Activated B cell treated with CpG ODN at 0.5 μM for 24 hours (primary cell): ENCODE results near the gene MYPN. TPM values are rescaled to one million over a fixed set of nuclear protein-coding genes. Genes with fewer than 3 reads are reported as not detected.

Experiments used
- ATAC-seq: fragments of 200-7000 bp; cut with Tn5 transposase; one replicate; pipeline ENCODE4 v1.10.0; 2021; ENCODE audit warnings: low read depth, mild to moderate bottlenecking, moderate library complexity
- CTCF ChIA-PET: fragments of 350-600 bp; sonication (Branson Sonifier 250); formaldehyde crosslinking; loops from one replicate; lab custom pipeline; 2021; ENCODE audit warnings: antibody characterized with exemption; lab: Charles Lee
- POLR2A ChIA-PET: fragments of 350-600 bp; sonication (Branson Sonifier 250); formaldehyde crosslinking; loops from one replicate; lab custom pipeline; 2021; ENCODE audit warnings: antibody characterized with exemption; lab: Charles Lee
- DNase-seq: peaks from one replicate; pipeline ENCODE4 v3.0.0; 2022
- H3K27ac Mint-ChIP-seq: one replicate; pipeline ENCODE4 v1.8.0; 2020; ENCODE audit warnings: mixed read lengths
- H3K27me3 Mint-ChIP-seq: one replicate; pipeline ENCODE4 v1.8.0; 2021; ENCODE audit warnings: mixed read lengths
- H3K36me3 Mint-ChIP-seq: one replicate; pipeline ENCODE4 v1.8.0; 2021; ENCODE audit warnings: low read depth, mixed read lengths
- H3K4me1 Mint-ChIP-seq: one replicate; pipeline ENCODE4 v1.8.0; 2021; ENCODE audit warnings: mixed read lengths
- H3K4me3 Mint-ChIP-seq: one replicate; pipeline ENCODE4 v1.8.0; 2020; ENCODE audit warnings: mild to moderate bottlenecking, mixed read lengths
- H3K9me3 Mint-ChIP-seq: one replicate; pipeline ENCODE4 v1.8.0; 2020; ENCODE audit warnings: mixed read lengths
- intact Hi-C: fragments of 100-400 bp; cut with micrococcal nuclease; formaldehyde crosslinking; loops from one replicate; pipeline ENCODE4 v1.15.1; 2024
- total RNA-seq: library from RNA; stranded (reverse); gene quantifications from 2 replicates; pipeline ENCODE4 v1.2.3, GENCODE V29; 2022
- TF ChIP-seq, protein P1 (sequence below): fragments of 200-600 bp; IDR thresholded peaks from one replicate; pipeline ENCODE4 v1.8.0; 2022; ENCODE audit warnings: antibody characterized with exemption, mild to moderate bottlenecking

Gene MYPN
- total RNA-seq, 1 donor from 2014 or later = not detected

DNA sequence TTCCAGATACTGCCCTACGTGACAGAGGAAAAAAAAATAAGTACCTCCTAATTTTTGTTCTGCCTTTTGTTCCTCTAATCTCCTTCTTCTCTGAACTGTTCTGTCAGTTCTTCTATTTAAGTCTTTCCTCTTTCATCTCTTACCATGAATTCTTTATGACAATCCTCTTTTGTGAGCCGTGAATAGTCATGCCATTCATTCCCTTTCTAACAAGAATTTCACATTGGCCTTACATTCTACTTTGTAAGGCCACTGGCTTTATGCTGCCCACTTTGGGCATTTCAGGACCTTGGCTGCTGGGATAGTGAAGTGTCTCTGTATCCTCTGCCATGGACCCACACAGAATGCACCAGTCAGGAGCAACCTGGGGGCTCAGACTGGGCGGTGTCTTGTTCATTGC is 69.7 kb downstream of the MYPN start:
- no peak for ATAC-seq
- ChIA-PET POLR2A (no interaction called here), CTCF (no interaction called here)
- H3K9me3 Mint-ChIP-seq = no peaks in the 10 kb centered on the region
- no peak overlapping the region for H3K4me3 Mint-ChIP-seq
- no peaks in the 10 kb centered on the region for H3K27me3 Mint-ChIP-seq
- TF ChIP-seq, protein P1, sequence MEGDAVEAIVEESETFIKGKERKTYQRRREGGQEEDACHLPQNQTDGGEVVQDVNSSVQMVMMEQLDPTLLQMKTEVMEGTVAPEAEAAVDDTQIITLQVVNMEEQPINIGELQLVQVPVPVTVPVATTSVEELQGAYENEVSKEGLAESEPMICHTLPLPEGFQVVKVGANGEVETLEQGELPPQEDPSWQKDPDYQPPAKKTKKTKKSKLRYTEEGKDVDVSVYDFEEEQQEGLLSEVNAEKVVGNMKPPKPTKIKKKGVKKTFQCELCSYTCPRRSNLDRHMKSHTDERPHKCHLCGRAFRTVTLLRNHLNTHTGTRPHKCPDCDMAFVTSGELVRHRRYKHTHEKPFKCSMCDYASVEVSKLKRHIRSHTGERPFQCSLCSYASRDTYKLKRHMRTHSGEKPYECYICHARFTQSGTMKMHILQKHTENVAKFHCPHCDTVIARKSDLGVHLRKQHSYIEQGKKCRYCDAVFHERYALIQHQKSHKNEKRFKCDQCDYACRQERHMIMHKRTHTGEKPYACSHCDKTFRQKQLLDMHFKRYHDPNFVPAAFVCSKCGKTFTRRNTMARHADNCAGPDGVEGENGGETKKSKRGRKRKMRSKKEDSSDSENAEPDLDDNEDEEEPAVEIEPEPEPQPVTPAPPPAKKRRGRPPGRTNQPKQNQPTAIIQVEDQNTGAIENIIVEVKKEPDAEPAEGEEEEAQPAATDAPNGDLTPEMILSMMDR = no peak
- H3K36me3 Mint-ChIP-seq = no peaks in the 10 kb centered on the region
- DNase-seq = no peak
- no peaks in the 10 kb centered on the region for H3K4me1 Mint-ChIP-seq
- intact Hi-C loops = no loop called here
- H3K27ac Mint-ChIP-seq = no peak overlapping the region

DNA sequence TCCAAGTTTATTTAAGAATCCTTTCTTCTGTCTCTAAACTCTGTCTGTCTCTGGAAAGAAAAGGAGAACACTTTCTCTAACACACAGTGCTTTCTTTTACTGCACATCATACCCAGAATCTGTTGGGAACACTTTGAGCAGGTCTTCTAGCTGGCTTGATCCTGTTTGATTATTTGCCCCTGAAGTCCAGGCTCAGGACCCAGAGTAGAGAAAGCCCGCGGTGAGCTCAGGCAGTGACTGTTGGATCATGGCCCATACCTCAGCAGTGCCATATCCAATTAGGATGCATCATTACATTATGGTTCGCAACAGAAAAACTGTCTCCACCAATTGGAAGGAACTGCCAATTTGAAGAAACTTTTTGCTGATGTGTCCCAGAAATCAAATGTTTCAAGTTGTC is 71.2 kb downstream of the MYPN start:
- H3K4me1 Mint-ChIP-seq = no peaks in the 10 kb centered on the region
- DNase-seq = no peak
- peaks cover 6% of the 10 kb centered on the region for H3K27me3 Mint-ChIP-seq
- TF ChIP-seq, protein P1 = no peak
- no peak overlapping the region for H3K27ac Mint-ChIP-seq
- H3K9me3 Mint-ChIP-seq = no peaks in the 10 kb centered on the region
- ATAC-seq = no peak
- ChIA-PET CTCF (no interaction called here), POLR2A (interaction anchor here (0.6 kb wide), 1 partner anchor 273 kb away, joined by 9 read pairs; no protein-coding TSS in a partner anchor)
- H3K4me3 Mint-ChIP-seq = no peak overlapping the region
- intact Hi-C loops = no loop called here
- H3K36me3 Mint-ChIP-seq = no peaks in the 10 kb centered on the region

DNA sequence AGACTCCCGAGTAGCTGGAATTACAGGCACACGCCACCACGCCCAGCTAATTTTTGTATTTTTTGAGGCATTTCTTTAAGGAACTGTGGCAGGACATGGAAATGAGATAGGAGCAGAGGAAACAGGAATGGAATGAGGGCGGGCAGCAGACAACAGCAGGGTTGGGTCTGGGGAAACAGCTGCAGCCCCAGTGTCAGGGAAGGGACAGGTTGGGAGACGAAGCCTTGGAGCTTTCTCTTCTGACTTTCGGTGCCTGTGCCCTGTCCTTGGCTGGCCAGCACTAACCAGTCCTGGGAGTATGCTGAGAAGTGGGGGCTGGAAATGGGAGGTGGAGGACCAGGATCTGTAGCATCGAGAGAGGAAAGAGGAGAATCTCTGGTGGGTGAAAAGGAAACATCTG is 75.3 kb downstream of the MYPN start:
- Mint-ChIP-seq H3K4me3 (no peak overlapping the region), H3K27ac (no peak overlapping the region), H3K36me3 (no peaks in the 10 kb centered on the region), H3K4me1 (no peaks in the 10 kb centered on the region), H3K27me3 (peaks cover 13% of the 10 kb centered on the region), H3K9me3 (no peaks in the 10 kb centered on the region)
- DNase-seq (no peak), ATAC-seq (no peak)
- ChIA-PET CTCF (no interaction called here), POLR2A (no interaction called here)
- intact Hi-C loops = no loop called here
- TF ChIP-seq, protein P1 = no peak

DNA sequence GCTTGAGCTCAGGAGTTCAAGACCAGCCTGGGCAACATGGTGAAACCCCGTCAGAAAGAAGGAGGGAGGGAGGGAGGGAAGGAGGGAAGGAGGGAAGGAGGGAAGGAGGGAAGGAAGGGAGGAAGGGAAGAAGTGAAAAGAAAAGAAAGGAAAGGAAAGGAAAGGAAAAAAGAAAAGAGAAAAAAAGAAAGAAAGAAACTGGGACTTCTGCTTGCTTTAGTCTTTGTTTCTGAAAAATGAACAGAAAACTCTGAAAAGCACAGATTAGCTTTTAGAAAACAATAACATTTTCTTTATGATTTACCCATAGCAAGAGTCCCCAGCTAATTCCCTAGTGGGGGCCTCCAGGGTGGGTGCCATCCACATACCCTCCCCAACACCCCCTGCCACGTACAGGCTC is 75.8 kb downstream of the MYPN start:
- ChIA-PET POLR2A (no interaction called here), CTCF (no interaction called here)
- intact Hi-C loops = no loop called here
- TF ChIP-seq, protein P1 = no peak
- Mint-ChIP-seq H3K27me3 (peaks cover 13% of the 10 kb centered on the region), H3K36me3 (no peaks in the 10 kb centered on the region), H3K4me3 (no peak overlapping the region), H3K9me3 (no peaks in the 10 kb centered on the region), H3K27ac (no peak overlapping the region), H3K4me1 (no peaks in the 10 kb centered on the region)
- no peak for ATAC-seq
- no peak for DNase-seq

DNA sequence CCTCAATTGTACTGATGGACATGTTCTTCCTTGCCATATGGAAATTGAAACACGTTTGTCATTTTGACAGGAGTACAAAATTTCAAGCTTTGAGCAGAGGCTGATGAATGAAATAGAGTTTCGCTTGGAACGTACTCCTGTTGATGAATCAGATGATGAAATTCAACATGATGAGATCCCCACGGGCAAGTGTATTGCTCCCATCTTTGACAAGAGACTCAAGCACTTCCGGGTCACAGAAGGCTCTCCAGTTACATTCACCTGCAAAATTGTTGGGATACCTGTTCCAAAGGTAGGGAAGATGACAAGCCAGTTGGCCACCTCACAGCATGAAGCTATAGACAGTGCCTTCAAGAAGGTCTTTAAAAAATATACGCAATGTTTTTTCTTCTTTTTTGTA is 79.5 kb downstream of the MYPN start:
- intact Hi-C loops = no loop called here
- no peaks in the 10 kb centered on the region for H3K36me3 Mint-ChIP-seq
- no peak for ATAC-seq
- ChIA-PET CTCF (no interaction called here), POLR2A (no interaction called here)
- H3K27me3 Mint-ChIP-seq = peaks cover 13% of the 10 kb centered on the region
- TF ChIP-seq, protein P1 = no peak
- no peak for DNase-seq
- no peak overlapping the region for H3K27ac Mint-ChIP-seq
- H3K4me1 Mint-ChIP-seq = no peaks in the 10 kb centered on the region
- no peak overlapping the region for H3K4me3 Mint-ChIP-seq
- H3K9me3 Mint-ChIP-seq = peaks cover 5% of the 10 kb centered on the region
